Ishikawa (cell line): Measurements from ENCODE around the gene DDX41.

ENCODE experiments used
- CEBPB ChIP-seq: IDR thresholded peaks from 2 replicates; pipeline ENCODE4 v1.6.1; 2012
- CREB1 ChIP-seq: IDR thresholded peaks from 2 replicates; pipeline ENCODE4 v1.6.1; 2012; ENCODE audit warnings: low read depth
- EGR1 ChIP-seq: IDR thresholded peaks from 2 replicates; pipeline ENCODE4 v1.6.1; 2012
- EP300 ChIP-seq: IDR thresholded peaks from 2 replicates; pipeline ENCODE4 v1.6.1; 2012; ENCODE audit warnings: borderline replicate concordance
- FOXM1 ChIP-seq: IDR thresholded peaks from 2 replicates; pipeline ENCODE4 v1.6.1; 2012; ENCODE audit warnings: low read depth, borderline replicate concordance
- MAX ChIP-seq: IDR thresholded peaks from 2 replicates; pipeline ENCODE4 v1.6.1; 2012
- NFIC ChIP-seq: IDR thresholded peaks from 2 replicates; pipeline ENCODE4 v1.6.1; 2012
- RAD21 ChIP-seq: IDR thresholded peaks from 2 replicates; pipeline ENCODE4 v1.6.1; 2012; ENCODE audit warnings: low read depth
- REST ChIP-seq: IDR thresholded peaks from 2 replicates; pipeline ENCODE4 v1.6.1; 2012; ENCODE audit warnings: low read depth, mild to moderate bottlenecking
- TAF1 ChIP-seq: IDR thresholded peaks from 2 replicates; pipeline ENCODE4 v1.6.1; 2012; ENCODE audit warnings: low read depth, mild to moderate bottlenecking
- TCF12 ChIP-seq: IDR thresholded peaks from 2 replicates; pipeline ENCODE4 v1.6.1; 2012; ENCODE audit warnings: low read depth
- TEAD4 ChIP-seq: IDR thresholded peaks from 2 replicates; pipeline ENCODE4 v1.6.1; 2012
- USF1 ChIP-seq: IDR thresholded peaks from 2 replicates; pipeline ENCODE4 v1.6.1; 2012
- YY1 ChIP-seq: IDR thresholded peaks from 2 replicates; pipeline ENCODE4 v1.6.1; 2012; ENCODE audit warnings: low read depth
- ZBTB7A ChIP-seq: IDR thresholded peaks from 2 replicates; pipeline ENCODE4 v1.6.1; 2012; ENCODE audit warnings: low read depth

DDX41 gene

GRCh38 chr5:177496727-177497291, 20.0 kb downstream of the DDX41 start:
- TF ChIP-seq ZBTB7A: peak; percentile 20; the same call in 1 of the 2 replicates
- no peak for TF ChIP-seq CEBPB
- TF ChIP-seq EP300: peak; percentile 24; the same call in 1 of the 2 replicates
- TF ChIP-seq CREB1: no peak
- TF ChIP-seq EGR1: peak; percentile 38; the same call in 1 of the 2 replicates
- no peak for TF ChIP-seq TAF1
- peak; percentile 78; the same call in 1 of the 2 replicates for TF ChIP-seq TCF12
- TF ChIP-seq TEAD4: peak; percentile 37
- TF ChIP-seq REST: no peak
- TF ChIP-seq RAD21: no peak

- TF ChIP-seq CEBPB: no peak
- TF ChIP-seq YY1: 0 out of 2 replicates have a peak, but pooled peaks have one; percentile 6
- no peak for TF ChIP-seq USF1
- peak; percentile 87 for TF ChIP-seq NFIC
- no peak for TF ChIP-seq CREB1
- TF ChIP-seq ZBTB7A: no peak
- no peak for TF ChIP-seq REST
- TF ChIP-seq EP300: 0 out of 2 replicates have a peak, but pooled peaks have one; percentile 38
- 0 out of 2 replicates have a peak, but pooled peaks have one; percentile 47 for TF ChIP-seq MAX
Observed at GRCh38 chr5:177496070-177496726, 20.6 kb downstream of the DDX41 start.

GRCh38 chr5:177495243-177496060, 21.3 kb downstream of the DDX41 start:
- TF ChIP-seq EP300 (peak; percentile 44; the same call in 1 of the 2 replicates), YY1 (no peak), TEAD4 (peak; percentile 86), TAF1 (peak; percentile 13; the same call in 1 of the 2 replicates)

GRCh38 chr5:177494346-177495195, 22.2 kb downstream of the DDX41 start:
- TF ChIP-seq ZBTB7A (peak; percentile 75; the same call in 1 of the 2 replicates), TEAD4 (peak; percentile 34), USF1 (no peak), RAD21 (no peak), CEBPB (no peak), TAF1 (0 out of 2 replicates have a peak, but pooled peaks have one; percentile 10), TCF12 (peak; percentile 57; the same call in 1 of the 2 replicates), CREB1 (no peak), MAX (no peak), EGR1 (no peak), REST (no peak), NFIC (peak; percentile 76), FOXM1 (no peak), EP300 (peak; percentile 45; the same call in 1 of the 2 replicates), YY1 (no peak)
